Gastroesophageal sphincter (tissue), 4 donors: ENCODE data around the gene GPR68. TPM values are rescaled to one million over a fixed set of nuclear protein-coding genes. Genes with fewer than 3 reads are reported as not detected.

ENCODE experiments used
- ATAC-seq: fragments of 150-250 bp; one replicate; pipeline ENCODE4 v1.9.1; 2016; ENCODE audit warnings: mild to moderate bottlenecking, moderate library complexity
- H3K27ac ChIP-seq, 4 donors: fragments of 200-600 bp; sonication (generic) in 3 of 4; 1 replicate in 3 of 4; 2 replicates in 1 of 4; pipeline ENCODE4 v1.5.1; 2016 to 2019
- H3K27me3 ChIP-seq: fragments of 200-600 bp; sonication (generic); one replicate; pipeline ENCODE4 v1.5.1; 2019
- H3K36me3 ChIP-seq, 2 donors: fragments of 200-600 bp; sonication (generic); one replicate each; pipeline ENCODE4 v1.5.1; 2019; ENCODE audit warnings: control low read depth in 1 of 2
- H3K4me1 ChIP-seq, 3 donors: fragments of 200-600 bp; sonication (generic); 1 replicate in 2 of 3; 2 replicates in 1 of 3; pipeline ENCODE4 v1.5.1; 2016 to 2019; ENCODE audit warnings: control low read depth in 2 of 3
- H3K4me3 ChIP-seq, 2 donors: fragments of 200-600 bp; sonication (generic); one replicate each; pipeline ENCODE4 v1.5.1; 2019; ENCODE audit warnings: mild to moderate bottlenecking in 1 of 2, moderate library complexity in 1 of 2
- H3K9me3 ChIP-seq, 3 donors: fragments of 200-600 bp; sonication (generic); one replicate each; pipeline ENCODE4 v1.5.1; 2017 to 2019; ENCODE audit warnings: control low read depth in 2 of 3
- EP300 ChIP-seq: sonication (generic); formaldehyde crosslinking; IDR thresholded peaks from one replicate; pipeline ENCODE4 v1.6.1; 2017; ENCODE audit warnings: antibody characterized with exemption, mild to moderate bottlenecking
- POLR2A ChIP-seq, 2 donors: fragments of 450-650 bp; IDR thresholded peaks; one replicate each; pipeline ENCODE4 v1.6.1; 2017; ENCODE audit warnings: antibody characterized with exemption in 2 of 2, mild to moderate bottlenecking in 2 of 2, moderate library complexity in 1 of 2
- POLR2AphosphoS5 ChIP-seq: sonication (generic); formaldehyde crosslinking; IDR thresholded peaks from one replicate; pipeline ENCODE4 v1.6.1; 2017; ENCODE audit warnings: antibody characterized with exemption
- WGBS, 2 donors: methylation state at CpG; one replicate each; pipeline ENCODE4 v1.1.5; 2018; ENCODE audit warnings: low coverage in 1 of 2; 5-methylcytosine and 5-hydroxymethylcytosine counted together
- total RNA-seq, 4 donors: library from RNA; depleted of rRNA; stranded (reverse); fragments of >200 nt; gene quantifications; one replicate each; pipeline ENCODE4 v1.1.0, GENCODE V29; 2016
- TF ChIP-seq, protein P1 (sequence below), 4 experiments: fragments of 200-600 bp in 2 of 4; fragments of 450-650 bp in 2 of 4; sonication (generic) in 1 of 4; IDR thresholded peaks; one replicate each; pipeline ENCODE4 v1.5.1; 2017 to 2019; ENCODE audit warnings: antibody characterized with exemption in 4 of 4, mild to moderate bottlenecking in 2 of 4, moderate library complexity in 2 of 4

Gene GPR68
- total RNA-seq, 4 donors from 2014 or later = 1.8 to 10.3 (median 3.0) TPM

DNA sequence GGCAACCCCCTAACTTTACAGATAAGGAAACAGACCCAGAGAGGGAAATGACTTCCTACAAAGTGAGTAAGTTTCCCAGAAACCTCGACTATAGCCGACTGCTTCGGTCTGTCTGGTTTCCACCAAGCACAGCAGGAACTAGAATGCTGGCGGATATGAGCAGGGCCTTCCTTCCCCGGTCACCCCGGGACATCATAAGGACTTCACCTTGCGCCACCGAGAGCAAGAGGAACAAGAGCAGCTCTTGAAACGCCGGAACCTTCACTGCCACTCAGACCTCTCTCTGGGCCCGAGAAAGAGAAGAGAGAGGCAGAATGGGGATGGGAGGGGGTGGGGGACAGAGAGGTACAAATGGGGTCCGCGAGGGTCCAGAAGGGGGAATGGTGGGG, 29.4 kb upstream of the GPR68 start:
- peaks cover 0 to 8% of the 10 kb centered on the region in 2 donors for H3K36me3 ChIP-seq
- WGBS, 2 donors = 82 to 100% methylated on average over 3 to 6 of the region's 13 CpGs
- ATAC-seq = no peak

GRCh38 chr14:91273273-91273884, 28.9 kb upstream of the GPR68 start:
- Histone ChIP-seq H3K9me3 (no peaks in the 10 kb centered on the region), H3K36me3 (peaks cover 0 to 8% of the 10 kb centered on the region in 2 donors), H3K4me3 (no peak overlapping the region), H3K27me3 (no peaks in the 10 kb centered on the region), H3K4me1 (peaks cover 0 to 12% (median 0%) of the 10 kb centered on the region in 3 donors), H3K27ac (no peak overlapping the region)
- no peak for ATAC-seq
- no CpG with 5 or more reads among the region's 27 CpGs for WGBS, 2 donors
- TF ChIP-seq POLR2AphosphoS5 (no peak), POLR2A (IDR thresholded peaks at IDR 0.05) (no peak), EP300 (no peak)
- TF ChIP-seq, protein P1, sequence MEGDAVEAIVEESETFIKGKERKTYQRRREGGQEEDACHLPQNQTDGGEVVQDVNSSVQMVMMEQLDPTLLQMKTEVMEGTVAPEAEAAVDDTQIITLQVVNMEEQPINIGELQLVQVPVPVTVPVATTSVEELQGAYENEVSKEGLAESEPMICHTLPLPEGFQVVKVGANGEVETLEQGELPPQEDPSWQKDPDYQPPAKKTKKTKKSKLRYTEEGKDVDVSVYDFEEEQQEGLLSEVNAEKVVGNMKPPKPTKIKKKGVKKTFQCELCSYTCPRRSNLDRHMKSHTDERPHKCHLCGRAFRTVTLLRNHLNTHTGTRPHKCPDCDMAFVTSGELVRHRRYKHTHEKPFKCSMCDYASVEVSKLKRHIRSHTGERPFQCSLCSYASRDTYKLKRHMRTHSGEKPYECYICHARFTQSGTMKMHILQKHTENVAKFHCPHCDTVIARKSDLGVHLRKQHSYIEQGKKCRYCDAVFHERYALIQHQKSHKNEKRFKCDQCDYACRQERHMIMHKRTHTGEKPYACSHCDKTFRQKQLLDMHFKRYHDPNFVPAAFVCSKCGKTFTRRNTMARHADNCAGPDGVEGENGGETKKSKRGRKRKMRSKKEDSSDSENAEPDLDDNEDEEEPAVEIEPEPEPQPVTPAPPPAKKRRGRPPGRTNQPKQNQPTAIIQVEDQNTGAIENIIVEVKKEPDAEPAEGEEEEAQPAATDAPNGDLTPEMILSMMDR (IDR thresholded peaks at IDR 0.05) = no peak

More for the DNA sequence above, 29.4 kb upstream of the GPR68 start:
- Histone ChIP-seq H3K27me3 (no peaks in the 10 kb centered on the region), H3K27ac (no peak overlapping the region), H3K4me3 (no peak overlapping the region), H3K4me1 (peaks cover 0 to 12% (median 0%) of the 10 kb centered on the region in 3 donors), H3K9me3 (no peaks in the 10 kb centered on the region)
- TF ChIP-seq EP300 (no peak), POLR2AphosphoS5 (no peak), POLR2A (IDR thresholded peaks at IDR 0.05) (no peak)
- TF ChIP-seq, protein P1 (IDR thresholded peaks at IDR 0.05) = no peak

- Histone ChIP-seq H3K27me3 (no peaks in the 10 kb centered on the region), H3K27ac (no peak overlapping the region), H3K36me3 (peaks cover 0 to 3% of the 10 kb centered on the region in 2 donors), H3K4me1 (peaks cover 0 to 12% (median 0%) of the 10 kb centered on the region in 3 donors), H3K9me3 (no peaks in the 10 kb centered on the region), H3K4me3 (no peak overlapping the region)
- TF ChIP-seq POLR2AphosphoS5 (no peak), EP300 (no peak), POLR2A (IDR thresholded peaks at IDR 0.05) (no peak)
- TF ChIP-seq, protein P1 (IDR thresholded peaks at IDR 0.05) = no peak
- ATAC-seq = no peak
- 80 to 100% methylated on average over 3 to 5 of the region's 43 CpGs for WGBS, 2 donors
These were observed 28.1 kb upstream of the GPR68 start for GRCh38 chr14:91272341-91273272.

DNA sequence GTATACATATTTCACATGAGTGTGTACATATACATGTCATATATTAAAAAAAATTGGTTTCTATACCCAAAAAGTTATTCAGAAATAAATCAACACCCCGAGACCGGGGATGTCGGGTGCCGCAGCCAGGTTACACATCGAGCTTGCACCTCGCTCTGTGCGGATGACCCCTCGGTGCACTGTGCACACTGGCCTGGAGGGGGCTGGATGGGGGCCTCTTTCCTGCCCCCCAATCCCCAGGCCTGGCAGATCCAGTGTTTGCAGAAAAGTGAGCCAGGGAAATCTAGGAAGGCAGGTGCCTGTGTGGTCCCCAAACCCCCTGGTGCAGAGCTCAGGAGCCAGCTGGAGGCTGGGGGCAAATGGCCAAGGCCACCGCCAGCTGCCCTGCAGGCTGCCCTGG, 27.1 kb upstream of the GPR68 start:
- Histone ChIP-seq H3K36me3 (no peaks in the 10 kb centered on the region), H3K4me3 (no peak overlapping the region), H3K27ac (no peak overlapping the region), H3K27me3 (no peaks in the 10 kb centered on the region), H3K4me1 (peaks cover 0 to 12% (median 0%) of the 10 kb centered on the region in 3 donors), H3K9me3 (no peaks in the 10 kb centered on the region)
- ATAC-seq = no peak
- WGBS, 2 donors = 89 to 97% methylated on average over 5 to 8 of the region's 9 CpGs
- no peak for TF ChIP-seq POLR2A (IDR thresholded peaks at IDR 0.05)

DNA sequence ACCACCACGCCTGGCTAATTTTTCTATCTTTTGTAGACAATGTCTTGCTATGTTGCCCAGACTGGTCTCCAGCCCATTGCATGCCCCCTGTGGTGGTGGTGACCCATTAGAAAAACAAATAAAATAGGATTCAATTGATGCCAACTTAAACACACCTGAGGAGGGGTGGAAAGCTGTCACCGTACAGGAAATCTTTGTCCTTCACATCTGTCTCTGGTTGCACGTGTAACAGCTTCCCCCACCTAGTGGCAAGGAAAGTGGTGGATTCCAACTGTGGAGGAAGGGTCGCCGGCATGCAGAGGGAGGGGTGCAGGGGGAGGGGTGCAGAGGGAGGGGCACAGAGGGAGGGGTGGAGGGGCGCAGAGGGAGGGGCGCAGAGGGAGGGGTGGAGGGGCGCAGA, 26.1 kb upstream of the GPR68 start:
- Histone ChIP-seq H3K4me3 (no peak overlapping the region), H3K27me3 (no peaks in the 10 kb centered on the region), H3K36me3 (no peaks in the 10 kb centered on the region), H3K9me3 (no peaks in the 10 kb centered on the region), H3K27ac (no peak overlapping the region), H3K4me1 (peaks cover 0 to 12% (median 0%) of the 10 kb centered on the region in 3 donors)
- no peak for TF ChIP-seq EP300
- no peak for TF ChIP-seq POLR2AphosphoS5
- no peak for TF ChIP-seq POLR2A (IDR thresholded peaks at IDR 0.05)
- TF ChIP-seq, protein P1 (IDR thresholded peaks at IDR 0.05) = no peak
- WGBS, 2 donors = 50 to 80% methylated on average over 1 to 2 of the region's 8 CpGs
- no peak for ATAC-seq
